ENCODE results near the gene SNRNP70. TPM values are rescaled to one million over a fixed set of nuclear protein-coding genes. Genes with fewer than 3 reads are reported as not detected.

Gene SNRNP70
- polyA plus RNA-seq, 1 donor = 259 TPM

DNA sequence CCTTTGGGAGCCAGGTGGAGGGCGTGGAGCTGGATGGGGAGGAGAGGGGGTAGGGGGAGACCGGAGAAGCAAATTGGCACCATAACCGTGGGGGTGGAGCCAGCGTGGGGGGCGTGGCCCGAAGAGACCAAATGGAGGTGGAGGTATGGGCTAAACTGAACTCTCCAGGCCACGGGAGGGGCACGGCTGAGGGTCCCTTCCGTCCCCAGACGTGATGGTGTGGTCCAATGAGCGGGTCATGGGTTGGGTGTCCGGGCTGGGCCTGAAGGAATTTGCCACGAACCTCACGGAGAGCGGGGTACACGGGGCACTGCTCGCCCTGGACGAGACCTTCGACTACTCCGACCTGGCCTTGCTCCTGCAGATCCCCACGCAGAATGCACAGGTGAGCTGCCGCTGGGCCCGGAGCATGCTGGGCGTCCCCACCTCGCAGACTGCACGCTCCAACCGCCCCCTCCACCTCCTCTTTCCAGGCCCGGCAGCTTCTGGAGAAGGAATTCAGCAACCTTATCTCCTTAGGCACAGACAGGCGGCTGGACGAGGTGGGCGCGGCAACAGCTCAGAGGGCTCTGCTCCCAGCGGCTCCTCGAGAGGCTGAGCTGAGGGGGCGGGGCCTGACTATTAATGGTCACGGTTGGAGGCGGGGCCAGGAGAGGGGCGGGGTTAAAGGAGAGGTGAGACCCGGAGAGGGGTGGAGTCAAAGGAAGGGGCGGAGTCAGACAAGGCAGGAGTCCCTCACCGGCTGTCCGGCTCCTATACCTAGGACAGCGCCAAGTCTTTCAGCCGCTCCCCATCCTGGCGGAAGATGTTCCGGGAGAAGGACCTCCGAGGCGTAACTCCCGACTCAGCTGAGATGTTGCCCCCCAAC is 63.8 kb downstream of the SNRNP70 start:
- DNase-seq = peak; percentile 92

GRCh38 chr19:49149652-49150105 is 64.4 kb downstream of the SNRNP70 start:
- DNase-seq = peak; percentile 90

GRCh38 chr19:49150106-49150943 is 65.1 kb downstream of the SNRNP70 start:
- peak; percentile 93 for DNase-seq

- no peak for DNase-seq
Observed at GRCh38 chr19:49150944-49151243, 65.6 kb downstream of the SNRNP70 start.

GRCh38 chr19:49151267-49152118 is 66.2 kb downstream of the SNRNP70 start:
- DNase-seq = no peak

DNA sequence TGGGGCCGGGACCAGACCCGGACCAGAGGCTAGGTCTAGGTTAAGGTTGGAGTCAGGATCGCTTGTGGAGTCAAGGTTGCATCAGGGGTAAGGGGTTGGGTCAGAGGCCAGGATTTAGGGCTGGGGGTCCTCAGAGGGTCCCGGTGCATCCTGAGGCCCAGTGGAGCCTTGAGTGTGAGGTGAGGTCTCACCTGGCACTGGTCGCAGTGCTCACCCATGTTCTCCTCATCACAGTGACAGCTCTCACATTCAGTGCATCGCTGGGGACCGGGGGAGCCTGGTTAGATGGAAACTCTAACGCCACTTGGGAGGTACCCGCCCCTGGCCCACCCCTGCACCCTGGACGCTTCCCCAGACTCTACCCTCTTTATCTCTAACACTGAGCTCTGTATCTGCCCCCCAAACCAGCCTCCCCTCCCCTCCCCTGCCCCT is 66.9 kb downstream of the SNRNP70 start:
- DNase-seq = no peak

DNA sequence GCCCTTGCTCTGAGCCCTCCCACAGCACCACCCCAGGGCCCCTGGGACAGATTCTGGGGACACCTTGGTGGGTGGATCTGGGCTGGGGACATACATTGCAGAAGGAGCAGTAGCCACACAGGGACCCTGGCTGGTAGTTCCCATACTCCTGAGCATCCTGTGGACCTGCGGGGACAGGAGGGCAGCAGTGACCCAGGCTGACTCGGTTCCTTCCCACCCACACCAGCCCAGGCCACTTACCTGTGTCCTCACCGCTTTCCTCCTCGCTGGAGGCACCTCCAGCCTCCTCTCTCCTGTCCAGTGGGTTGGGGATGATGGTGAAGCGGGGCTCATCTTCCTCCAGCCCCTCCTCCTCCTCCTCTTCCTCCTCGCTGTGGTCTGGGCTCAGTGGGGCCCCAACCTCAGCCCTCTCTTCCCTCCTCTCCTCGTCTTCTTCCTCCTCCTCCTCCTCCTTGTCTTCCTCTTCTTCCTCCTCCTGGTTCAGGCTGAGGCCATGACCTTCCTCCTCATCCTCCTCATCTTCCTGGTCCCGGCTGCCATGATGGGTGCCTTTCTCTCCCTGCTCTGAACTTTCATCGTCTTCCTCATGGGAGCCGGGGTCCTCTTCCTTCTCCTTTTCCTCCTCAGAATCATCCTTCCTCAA is 68.0 kb downstream of the SNRNP70 start:
- no peak for DNase-seq

DNA sequence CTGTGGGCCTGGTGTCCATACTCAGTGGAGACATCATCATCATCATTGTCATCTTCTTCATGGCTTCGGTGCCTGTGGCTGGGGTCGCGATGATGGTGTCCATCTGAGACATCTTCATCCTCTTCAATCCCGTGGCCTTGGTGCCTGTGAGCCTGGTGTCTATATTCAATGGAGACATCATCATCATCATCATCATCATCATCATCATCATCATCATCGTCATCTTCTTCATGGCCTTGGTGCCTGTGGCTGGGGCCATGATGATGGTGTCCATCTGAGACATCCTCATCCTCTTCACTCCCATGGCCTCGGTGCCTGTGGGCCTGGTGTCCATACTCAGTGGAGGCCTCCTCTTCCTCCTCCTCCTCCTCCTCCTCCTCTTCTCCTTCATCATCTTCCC is 69.0 kb downstream of the SNRNP70 start:
- DNase-seq = no peak

DNA sequence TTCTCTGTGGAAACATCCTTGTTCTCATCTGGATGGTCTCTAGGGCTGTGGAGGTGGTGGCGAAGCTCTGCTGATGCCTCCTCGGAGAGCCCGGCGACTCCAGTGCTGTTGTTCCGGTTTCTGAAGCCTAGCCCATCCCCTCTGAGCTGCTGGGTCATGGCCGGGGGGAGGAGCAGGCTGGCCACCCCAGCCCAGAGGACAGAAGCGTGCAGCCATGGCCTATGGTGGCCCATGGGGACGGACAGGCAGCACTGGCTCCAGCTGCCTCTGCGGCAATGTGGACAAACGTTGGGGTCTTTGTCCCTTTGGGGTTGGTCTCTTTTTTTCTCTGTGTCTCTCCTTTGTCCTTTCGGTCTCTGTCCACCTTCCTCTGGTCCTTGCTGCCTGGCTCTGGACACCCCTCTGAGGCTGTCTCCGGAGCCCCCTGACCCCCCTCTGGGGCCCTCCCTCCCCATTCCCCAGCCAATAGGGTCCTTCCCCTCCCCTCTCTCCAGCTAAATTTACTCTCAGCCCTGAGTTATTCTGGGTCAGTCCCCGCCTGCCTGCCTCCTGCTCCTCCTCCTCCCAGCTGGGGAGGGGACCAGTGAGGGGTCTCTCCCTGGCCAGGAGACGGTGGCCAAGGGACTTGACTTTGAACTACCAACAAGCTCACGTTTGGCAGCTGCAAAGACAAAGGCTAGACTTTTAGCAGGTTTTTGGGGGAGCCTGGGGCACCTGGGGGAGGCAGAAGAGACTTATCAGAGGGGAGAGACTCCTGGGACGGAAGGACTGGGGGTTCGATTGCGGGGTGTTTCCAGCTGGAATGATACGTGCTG is 70.0 kb downstream of the SNRNP70 start, which contains the start of gene HRC:
TSS of gene HRC (minus strand) at position 392 of the 815 bp plus-strand sequence. CDS start at position 233, 159 bp downstream.
- no peak for DNase-seq

DNA sequence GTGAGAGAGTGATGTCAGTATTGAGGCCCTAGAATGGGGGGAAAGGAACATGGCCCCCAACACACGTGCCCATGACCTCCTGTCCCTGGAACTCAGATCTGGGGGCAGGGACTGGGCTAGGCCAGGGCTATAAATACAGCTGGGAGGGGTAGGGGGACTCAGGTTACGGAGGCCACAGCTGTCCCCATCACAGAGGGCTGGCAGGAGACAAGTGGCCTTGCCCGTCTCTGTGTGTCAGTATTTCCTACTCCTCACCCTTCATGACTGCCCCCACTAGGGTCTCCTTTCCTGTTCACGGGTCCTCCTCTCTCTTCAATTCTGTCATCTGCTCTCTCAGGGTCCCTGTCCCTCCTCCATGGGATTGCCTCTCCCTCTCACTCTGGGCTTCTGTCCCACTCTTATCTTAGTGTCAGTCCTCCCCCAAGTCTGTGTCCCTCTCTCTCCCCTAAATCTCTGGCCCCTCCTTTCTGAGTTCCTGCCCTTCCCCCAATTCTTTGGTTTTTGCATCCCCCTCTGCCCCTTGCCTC is 70.6 kb downstream of the SNRNP70 start:
- DNase-seq = no peak

GRCh38 chr19:49157445-49158224 is 72.4 kb downstream of the SNRNP70 start, which contains the start of gene TRPM4:
TRPM4 (plus strand) TSS chr19:49157792; CDS start chr19:49157867, 75 bp downstream.
- DNase-seq = peak; percentile 89

Other genes starting within 250 kb of the SNRNP70 start
- gene HSD17B14, start 249.0 kb upstream of the SNRNP70 start, polyA plus RNA-seq (ENCODE audit: insufficient read length) = 3.8 TPM
- 40.4 TPM for gene PLEKHA4, start 216.8 kb upstream of the SNRNP70 start, polyA plus RNA-seq (ENCODE audit: insufficient read length)
- 59.4 TPM for gene PPP1R15A, start 213.0 kb upstream of the SNRNP70 start, polyA plus RNA-seq (ENCODE audit: insufficient read length)
- not detected for gene TULP2, start 186.7 kb upstream of the SNRNP70 start, polyA plus RNA-seq (ENCODE audit: insufficient read length)
- 175 TPM for gene NUCB1, start 185.1 kb upstream of the SNRNP70 start, polyA plus RNA-seq (ENCODE audit: insufficient read length)
- gene DHDH, start 151.8 kb upstream of the SNRNP70 start, polyA plus RNA-seq (ENCODE audit: insufficient read length) = 0.93 TPM
- gene BAX, start 130.6 kb upstream of the SNRNP70 start, polyA plus RNA-seq (ENCODE audit: insufficient read length) = 39.3 TPM
- 701 TPM for gene FTL, start 120.1 kb upstream of the SNRNP70 start, polyA plus RNA-seq (ENCODE audit: insufficient read length)
- 108 TPM for gene GYS1, start 92.1 kb upstream of the SNRNP70 start, polyA plus RNA-seq (ENCODE audit: insufficient read length)
- 61.0 TPM for gene RUVBL2, start 91.6 kb upstream of the SNRNP70 start, polyA plus RNA-seq (ENCODE audit: insufficient read length)
- not detected for gene LHB, start 68.4 kb upstream of the SNRNP70 start, polyA plus RNA-seq (ENCODE audit: insufficient read length)
- gene CGB3, start 61.1 kb upstream of the SNRNP70 start, polyA plus RNA-seq (ENCODE audit: insufficient read length) = not detected
- not detected for gene CGB2, start 53.6 kb upstream of the SNRNP70 start, polyA plus RNA-seq (ENCODE audit: insufficient read length)
- gene CGB1, start 48.6 kb upstream of the SNRNP70 start, polyA plus RNA-seq (ENCODE audit: insufficient read length) = not detected
- not detected for gene CGB5, start 41.6 kb upstream of the SNRNP70 start, polyA plus RNA-seq (ENCODE audit: insufficient read length)
- not detected for gene CGB8, start 36.3 kb upstream of the SNRNP70 start, polyA plus RNA-seq (ENCODE audit: insufficient read length)
- gene CGB7, start 27.7 kb upstream of the SNRNP70 start, polyA plus RNA-seq (ENCODE audit: insufficient read length) = 2.3 TPM
- gene NTF4, start 20.6 kb upstream of the SNRNP70 start, polyA plus RNA-seq (ENCODE audit: insufficient read length) = 5.8 TPM
- 9.8 TPM for gene KCNA7, start 12.8 kb upstream of the SNRNP70 start, polyA plus RNA-seq (ENCODE audit: insufficient read length)
- 13.4 TPM for gene LIN7B, start 28.9 kb downstream of the SNRNP70 start, polyA plus RNA-seq (ENCODE audit: insufficient read length)
- gene C19orf73, start 33.7 kb downstream of the SNRNP70 start, polyA plus RNA-seq (ENCODE audit: insufficient read length) = 0.54 TPM
- gene PPFIA3, start 34.1 kb downstream of the SNRNP70 start, polyA plus RNA-seq (ENCODE audit: insufficient read length) = 10.0 TPM
- 187 TPM for gene HRC, start 69.9 kb downstream of the SNRNP70 start, polyA plus RNA-seq (ENCODE audit: insufficient read length)
- 49.4 TPM for gene TRPM4, start 72.3 kb downstream of the SNRNP70 start, polyA plus RNA-seq (ENCODE audit: insufficient read length)
- gene SLC6A16, start 239.7 kb downstream of the SNRNP70 start, polyA plus RNA-seq (ENCODE audit: insufficient read length) = 1.9 TPM
- gene CD37, start 250.0 kb downstream of the SNRNP70 start, polyA plus RNA-seq (ENCODE audit: insufficient read length) = 18.5 TPM

Measured in hindlimb muscle (tissue), 1 donor.